Prostate gland (tissue), 2 donors: ENCODE data around the gene MAPK8IP2. TPM values are rescaled to one million over a fixed set of nuclear protein-coding genes. Genes with fewer than 3 reads are reported as not detected.
A peak's percentile ranks its signal among the peaks of the same experiment; 100 is the strongest.

Source experiments
- DNase-seq: peaks from one replicate; pipeline ENCODE4 v3.0.0-alpha.2; 2019; ENCODE audit warnings: low spot score
- H3K27ac ChIP-seq, 2 donors: fragments of 200-600 bp; sonication (generic); 2 replicates each; pipeline ENCODE4 v1.5.1; 2017 to 2019
- H3K27me3 ChIP-seq: fragments of 200-600 bp; sonication (generic); replicated peaks from 2 replicates; pipeline ENCODE4 v1.5.1; 2019; ENCODE audit not compliant: insufficient read depth
- H3K36me3 ChIP-seq, 2 donors: fragments of 200-600 bp; sonication (generic); 1 replicate in 1 of 2; 2 replicates in 1 of 2; pipeline versions ENCODE4 v1.5.1 to v1.8.1; 2017 to 2019
- H3K4me1 ChIP-seq: fragments of 200-600 bp; sonication (generic); replicated peaks from 2 replicates; pipeline ENCODE4 v1.5.1; 2019
- H3K4me3 ChIP-seq, 2 donors: fragments of 200-600 bp; sonication (generic); 2 replicates each; pipeline ENCODE4 v1.5.1; 2017 to 2019
- H3K9me3 ChIP-seq: fragments of 200-600 bp; sonication (generic); 2 replicates; pipeline ENCODE4 v1.5.1; 2017
- CTCF ChIP-seq, 4 experiments: fragments of 200-600 bp in 2 of 4; fragments of 450-650 bp in 2 of 4; sonication (generic) in 2 of 4; IDR thresholded peaks; 1 replicate in 3 of 4; 2 replicates in 1 of 4; pipeline ENCODE4 v1.5.1; 2016 to 2019; ENCODE audit warnings: antibody characterized with exemption in 4 of 4, mild to moderate bottlenecking in 2 of 4, moderate library complexity in 2 of 4
- POLR2A ChIP-seq: fragments of 450-650 bp; IDR thresholded peaks from one replicate; pipeline ENCODE4 v1.6.1; 2016; ENCODE audit warnings: antibody characterized with exemption, mild to moderate bottlenecking
- POLR2AphosphoS5 ChIP-seq: sonication (generic); formaldehyde crosslinking; IDR thresholded peaks from one replicate; pipeline ENCODE4 v1.6.1; 2017; ENCODE audit warnings: antibody characterized with exemption
- WGBS: methylation state at CpG from one replicate; pipeline ENCODE4 v1.1.5; 2018; 5-methylcytosine and 5-hydroxymethylcytosine counted together
- intact Hi-C: fragments of 100-400 bp; cut with DNase I; formaldehyde crosslinking; loops from one replicate; pipeline ENCODE4 v1.14.2; 2022
- total RNA-seq, 2 donors: library from RNA; depleted of rRNA; stranded (reverse); fragments of >200 nt; gene quantifications; one replicate each; pipeline ENCODE4 v1.1.0, GENCODE V29; 2016

MAPK8IP2 gene
- total RNA-seq, 2 donors from 2014 or later: 5.1 to 23.6 TPM

GRCh38 chr22:50581950-50582492 is 18.6 kb upstream of the MAPK8IP2 start:
- Histone ChIP-seq H3K9me3 (no peaks in the 10 kb centered on the region), H3K36me3 (no peaks in the 10 kb centered on the region), H3K27me3 (no peaks in the 10 kb centered on the region), H3K4me3 (peak overlapping the region; percentile 71 to 84), H3K4me1 (peaks cover 12% of the 10 kb centered on the region), H3K27ac (peak overlapping the region; percentile 95 to 98)
- WGBS: 11% methylated on average over 20 of the region's 39 CpGs
- intact Hi-C loops: loop anchor here (5.0 kb wide), 1 partner anchor 45 kb away; the partner anchor contains the start of gene ARSA
- DNase-seq: no peak
- TF ChIP-seq CTCF (IDR thresholded peaks at IDR 0.05): no peak
- TF ChIP-seq POLR2AphosphoS5: no peak
- no peak for TF ChIP-seq POLR2A

GRCh38 chr22:50582493-50583293 is 17.9 kb upstream of the MAPK8IP2 start, which contains the start of gene CHKB:
Gene CHKB (minus strand): TSS chr22:50582849. CDS start chr22:50582781, 68 bp downstream.
- DNase-seq: peak; percentile 99
- TF ChIP-seq CTCF (IDR thresholded peaks at IDR 0.05) (peak in 1 of 4 experiments; percentile 29), POLR2A (peak; percentile 97), POLR2AphosphoS5 (peak; percentile 95)
- Histone ChIP-seq H3K9me3 (no peaks in the 10 kb centered on the region), H3K4me1 (peaks cover 12% of the 10 kb centered on the region), H3K4me3 (peak within 1 kb of the TSS; percentile 71 to 84), H3K27ac (peak within 1 kb of the TSS; percentile 95 to 98), H3K36me3 (no peaks in the 10 kb centered on the region), H3K27me3 (no peaks in the 10 kb centered on the region)
- WGBS: under 1% methylated on average over 48 of the region's 96 CpGs
- intact Hi-C loops: loop anchor here (5.0 kb wide), 1 partner anchor 45 kb away; the partner anchor contains the start of gene ARSA

- peak overlapping the region; percentile 95 to 98 for H3K27ac ChIP-seq
- WGBS: 5% methylated on average over 37 of the region's 37 CpGs
- intact Hi-C loops: loop anchor here (5.0 kb wide), 1 partner anchor 44 kb away; the partner anchor contains the start of gene ARSA
Measured at GRCh38 chr22:50583294-50583861, 17.2 kb upstream of the MAPK8IP2 start.

More at GRCh38 chr22:50583294-50583861, 17.2 kb upstream of the MAPK8IP2 start:
- no peaks in the 10 kb centered on the region for H3K36me3 ChIP-seq
- H3K9me3 ChIP-seq: no peaks in the 10 kb centered on the region
- peak overlapping the region; percentile 71 to 84 for H3K4me3 ChIP-seq
- TF ChIP-seq CTCF (IDR thresholded peaks at IDR 0.05): no peak
- peaks cover 12% of the 10 kb centered on the region for H3K4me1 ChIP-seq
- H3K27me3 ChIP-seq: no peaks in the 10 kb centered on the region
- DNase-seq: no peak
